IMR-90 (cell line): ENCODE results near the gene IFT25.

Experiments
- BHLHE40 ChIP-seq: fragments of 150-350 bp; IDR thresholded peaks from 2 replicates; pipeline ENCODE4 v1.6.1; 2016; ENCODE audit warnings: mild to moderate bottlenecking, low read depth, low read length
- CEBPB ChIP-seq: IDR thresholded peaks from 2 replicates; pipeline ENCODE4 v1.6.1; 2012; ENCODE audit warnings: low read depth, low read length, improper control_type of control experiment
- CTCF ChIP-seq: conservative IDR thresholded peaks from 2 replicates; pipeline ENCODE4 v1.5.1; 2012; ENCODE audit warnings: mild to moderate bottlenecking, low read depth, low read length, improper control_type of control experiment
- FOS ChIP-seq: fragments of 150-350 bp; IDR thresholded peaks from 2 replicates; pipeline ENCODE4 v1.6.1; 2016; ENCODE audit warnings: low read depth, low read length
- MAFK ChIP-seq: IDR thresholded peaks from 2 replicates; pipeline ENCODE4 v1.6.1; 2012; ENCODE audit warnings: low read depth, low read length, improper control_type of control experiment
- MAZ ChIP-seq: IDR thresholded peaks from 2 replicates; pipeline ENCODE4 v1.6.1; 2012; ENCODE audit warnings: low read depth, mild to moderate bottlenecking, low read length, improper control_type of control experiment, moderate library complexity, borderline replicate concordance
- MXI1 ChIP-seq: IDR thresholded peaks from 2 replicates; pipeline ENCODE4 v1.6.1; 2012; ENCODE audit warnings: low read depth, mild to moderate bottlenecking, low read length, moderate library complexity, borderline replicate concordance
- NFE2L2 ChIP-seq: fragments of 150-350 bp; IDR thresholded peaks from 2 replicates; pipeline ENCODE4 v1.6.1; 2016; ENCODE audit warnings: low read depth, mild to moderate bottlenecking, low read length
- POLR2A ChIP-seq: IDR thresholded peaks from 2 replicates; pipeline ENCODE4 v1.6.1; 2012; ENCODE audit warnings: mild to moderate bottlenecking, low read depth, low read length
- RAD21 ChIP-seq: IDR thresholded peaks from 2 replicates; pipeline ENCODE4 v1.6.1; 2012; ENCODE audit warnings: low read length, improper control_type of control experiment
- RCOR1 ChIP-seq: IDR thresholded peaks from 2 replicates; pipeline ENCODE4 v1.6.1; 2012; ENCODE audit warnings: mild to moderate bottlenecking, low read length, improper control_type of control experiment; ENCODE audit not compliant: insufficient replicate concordance
- RFX5 ChIP-seq: IDR thresholded peaks from 2 replicates; pipeline ENCODE4 v1.8.0; 2012; ENCODE audit warnings: low read depth, mild to moderate bottlenecking, low read length, moderate library complexity
- SMC3 ChIP-seq: fragments of 150-350 bp; IDR thresholded peaks from 2 replicates; pipeline ENCODE4 v1.6.1; 2016; ENCODE audit warnings: low read depth, mild to moderate bottlenecking, antibody characterized with exemption, low read length, moderate library complexity
- TF ChIP-seq, protein P1 (sequence below): fragments of 150-350 bp; IDR thresholded peaks from 2 replicates; pipeline ENCODE4 v1.6.1; 2017; ENCODE audit warnings: mild to moderate bottlenecking, antibody characterized with exemption, low read length, low read depth

GRCh38 chr1:53899708-53900107, 45.8 kb downstream of the IFT25 start:
- TF ChIP-seq CTCF = no peak
- TF ChIP-seq, protein P1, sequence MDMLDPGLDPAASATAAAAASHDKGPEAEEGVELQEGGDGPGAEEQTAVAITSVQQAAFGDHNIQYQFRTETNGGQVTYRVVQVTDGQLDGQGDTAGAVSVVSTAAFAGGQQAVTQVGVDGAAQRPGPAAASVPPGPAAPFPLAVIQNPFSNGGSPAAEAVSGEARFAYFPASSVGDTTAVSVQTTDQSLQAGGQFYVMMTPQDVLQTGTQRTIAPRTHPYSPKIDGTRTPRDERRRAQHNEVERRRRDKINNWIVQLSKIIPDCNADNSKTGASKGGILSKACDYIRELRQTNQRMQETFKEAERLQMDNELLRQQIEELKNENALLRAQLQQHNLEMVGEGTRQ = no peak
- TF ChIP-seq RAD21 = no peak
- no peak for TF ChIP-seq POLR2A
- TF ChIP-seq SMC3 = no peak
- TF ChIP-seq CEBPB = no peak
- no peak for TF ChIP-seq FOS
- TF ChIP-seq MXI1 = no peak
- no peak for TF ChIP-seq MAZ
- no peak for TF ChIP-seq RCOR1
- no peak for TF ChIP-seq RFX5
- TF ChIP-seq BHLHE40 = no peak
- TF ChIP-seq NFE2L2 = no peak
- TF ChIP-seq MAFK = no peak
